ENCODE data around the gene WFIKKN2. TPM values are rescaled to one million over a fixed set of nuclear protein-coding genes. Genes with fewer than 3 reads are reported as not detected.
"Not testable (repeated sequence)": the region's sequence is repeated elsewhere in the genome, so short reads cannot be mapped to it uniquely, and the experiment has no call there.

WFIKKN2 gene
- total RNA-seq, 4 donors from 2014 or later, result 0.09 to 0.22 (median 0.20) TPM; not detected in 1

DNA sequence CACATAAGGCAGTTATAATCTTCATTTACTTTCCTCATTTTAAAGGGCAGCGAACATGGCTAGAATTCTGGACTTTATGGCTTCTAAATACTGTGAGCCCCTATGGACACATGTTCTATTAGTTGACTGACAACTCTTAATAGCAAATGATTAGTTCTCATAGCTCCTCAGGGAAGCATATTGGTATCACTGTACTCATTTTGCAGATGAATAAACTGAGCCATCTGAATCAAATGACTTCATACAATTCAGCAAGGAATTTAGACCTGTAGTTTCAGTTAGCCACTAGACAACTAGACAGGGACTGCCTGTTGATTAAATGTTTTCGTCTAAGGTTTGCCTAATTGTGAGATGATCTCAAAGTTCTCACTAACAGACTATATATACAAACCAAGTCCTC is 21.0 kb downstream of the WFIKKN2 start:
- ATAC-seq (no peak), DNase-seq (no peak)
- Histone ChIP-seq H3K4me1 (peaks cover 24 to 44% of the 10 kb centered on the region in 2 donors), H3K9me3 (no peaks in the 10 kb centered on the region), H3K27me3 (no peaks in the 10 kb centered on the region), H3K4me3 (no peak overlapping the region), H3K27ac (peak overlapping the region; percentile 88 to 95 (median 93)), H3K36me3 (no peaks in the 10 kb centered on the region)
- intact Hi-C loops (cut with DNase I; ENCODE audit: low total_unique reads), result loop anchor here (10.0 kb wide), 1 partner anchor 198 kb away; no protein-coding TSS in a partner anchor
- TF ChIP-seq, protein P1, sequence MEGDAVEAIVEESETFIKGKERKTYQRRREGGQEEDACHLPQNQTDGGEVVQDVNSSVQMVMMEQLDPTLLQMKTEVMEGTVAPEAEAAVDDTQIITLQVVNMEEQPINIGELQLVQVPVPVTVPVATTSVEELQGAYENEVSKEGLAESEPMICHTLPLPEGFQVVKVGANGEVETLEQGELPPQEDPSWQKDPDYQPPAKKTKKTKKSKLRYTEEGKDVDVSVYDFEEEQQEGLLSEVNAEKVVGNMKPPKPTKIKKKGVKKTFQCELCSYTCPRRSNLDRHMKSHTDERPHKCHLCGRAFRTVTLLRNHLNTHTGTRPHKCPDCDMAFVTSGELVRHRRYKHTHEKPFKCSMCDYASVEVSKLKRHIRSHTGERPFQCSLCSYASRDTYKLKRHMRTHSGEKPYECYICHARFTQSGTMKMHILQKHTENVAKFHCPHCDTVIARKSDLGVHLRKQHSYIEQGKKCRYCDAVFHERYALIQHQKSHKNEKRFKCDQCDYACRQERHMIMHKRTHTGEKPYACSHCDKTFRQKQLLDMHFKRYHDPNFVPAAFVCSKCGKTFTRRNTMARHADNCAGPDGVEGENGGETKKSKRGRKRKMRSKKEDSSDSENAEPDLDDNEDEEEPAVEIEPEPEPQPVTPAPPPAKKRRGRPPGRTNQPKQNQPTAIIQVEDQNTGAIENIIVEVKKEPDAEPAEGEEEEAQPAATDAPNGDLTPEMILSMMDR (IDR thresholded peaks at IDR 0.05 in 4 of 5, conservative IDR thresholded peaks at IDR 0.05 in 1 of 5), result no peak
- TF ChIP-seq POLR2A (IDR thresholded peaks at IDR 0.05), result no peak
- in situ Hi-C loops (cut with MboI; ENCODE audit: low sequenced_read_pairs in 4 of 4), result loop anchor here in 2 of 4 donors (25.0 kb wide), 1 partner anchor 306 kb away; the partner anchor contains the start of genes NME1 (in 2 of the 2) and NME2 (in 2 of the 2)

DNA sequence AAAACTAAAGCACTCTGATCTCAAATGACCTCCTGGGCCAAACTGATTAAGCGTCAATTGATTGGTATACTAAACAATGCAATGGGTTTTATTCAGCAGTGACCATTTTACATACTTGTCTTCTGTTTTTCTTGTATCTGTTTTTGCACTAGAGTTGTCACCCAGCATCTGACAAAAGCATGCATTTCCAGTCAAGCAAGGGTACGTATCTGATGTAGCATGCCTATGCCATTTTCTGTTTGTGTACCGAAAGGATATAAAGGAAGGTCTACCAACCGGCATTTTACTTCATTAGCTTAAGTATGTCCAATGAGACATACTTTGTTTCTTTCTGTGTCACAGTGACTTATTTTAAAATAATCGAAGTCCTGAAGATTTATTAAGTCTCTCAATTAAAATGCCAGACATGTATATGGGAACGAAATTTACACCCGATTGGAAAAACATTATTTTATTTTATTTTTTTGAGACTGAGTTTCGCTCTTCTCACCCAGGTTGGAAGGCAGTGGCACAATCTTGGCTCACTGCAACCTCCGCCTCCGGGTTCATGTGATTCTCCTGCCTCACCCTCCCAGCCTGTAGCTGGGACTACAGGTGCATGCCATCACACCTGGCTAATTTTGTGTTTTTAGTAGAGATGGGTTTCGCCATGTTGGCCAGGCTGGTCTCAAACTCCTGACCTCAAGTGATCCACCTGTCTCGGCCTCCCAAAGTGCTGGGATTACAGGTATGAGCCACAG is 23.3 kb downstream of the WFIKKN2 start:
- H3K4me3 ChIP-seq, result no peak overlapping the region
- in situ Hi-C loops (cut with MboI; ENCODE audit: low sequenced_read_pairs in 4 of 4) (loop anchor here in 2 of 4 donors (25.0 kb wide), 1 partner anchor 304 kb away; the partner anchor contains the start of genes NME1 (in 2 of the 2) and NME2 (in 2 of the 2)), intact Hi-C loops (cut with DNase I; ENCODE audit: low total_unique reads) (loop anchor here (10.0 kb wide), 1 partner anchor 196 kb away; no protein-coding TSS in a partner anchor)
- H3K27ac ChIP-seq, result peak overlapping the region; percentile 98 to 100 (median 99)
- no peak for DNase-seq
- peaks cover 0 to 20% of the 10 kb centered on the region in 2 donors for H3K36me3 ChIP-seq
- H3K27me3 ChIP-seq, result no peaks in the 10 kb centered on the region
- ATAC-seq, result no peak
- H3K9me3 ChIP-seq, result no peaks in the 10 kb centered on the region
- H3K4me1 ChIP-seq, result peaks cover 35 to 43% of the 10 kb centered on the region in 2 donors
- no peak for TF ChIP-seq POLR2A (IDR thresholded peaks at IDR 0.05)

DNA sequence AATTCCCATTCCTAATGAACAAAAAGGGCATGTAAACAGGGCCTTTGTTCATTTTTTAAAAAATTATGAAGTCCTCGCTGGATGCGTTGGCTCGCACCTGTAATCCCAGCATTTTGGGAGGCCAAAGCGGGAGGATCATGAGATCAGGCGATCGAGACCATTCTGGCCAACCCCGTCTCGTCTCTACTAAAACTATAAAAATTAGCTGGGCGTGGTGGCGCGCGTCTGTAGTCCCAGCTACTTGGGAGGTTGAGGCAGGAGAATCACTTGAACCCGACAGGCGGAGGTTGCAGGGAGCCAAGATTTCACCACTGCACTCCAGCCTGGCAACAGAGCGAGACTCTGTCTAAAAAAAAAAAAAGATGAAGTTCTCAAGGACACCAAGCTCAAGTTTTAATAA is 24.3 kb downstream of the WFIKKN2 start:
- intact Hi-C loops (cut with DNase I; ENCODE audit: low total_unique reads) (loop anchor here (10.0 kb wide), 2 partner anchors 195 to 695 kb away; partner anchors contain the start of gene SGCA), in situ Hi-C loops (cut with MboI; ENCODE audit: low sequenced_read_pairs in 4 of 4) (loop anchor here (5.0 to 25.0 kb wide), 4 partner anchors 93 to 303 kb away; partner anchors contain the start of genes NME1 (in 2 of the 4) and NME2 (in 2 of the 4))
- not testable (repeated sequence) for H3K4me3 ChIP-seq, H3K27me3 ChIP-seq, DNase-seq, ATAC-seq, H3K9me3 ChIP-seq
- H3K27ac ChIP-seq, result peak overlapping the region; percentile 98 to 100 (median 99)
- peaks cover 0 to 21% of the 10 kb centered on the region in 2 donors for H3K36me3 ChIP-seq
- H3K4me1 ChIP-seq, result peaks cover 38 to 45% of the 10 kb centered on the region in 2 donors

DNA sequence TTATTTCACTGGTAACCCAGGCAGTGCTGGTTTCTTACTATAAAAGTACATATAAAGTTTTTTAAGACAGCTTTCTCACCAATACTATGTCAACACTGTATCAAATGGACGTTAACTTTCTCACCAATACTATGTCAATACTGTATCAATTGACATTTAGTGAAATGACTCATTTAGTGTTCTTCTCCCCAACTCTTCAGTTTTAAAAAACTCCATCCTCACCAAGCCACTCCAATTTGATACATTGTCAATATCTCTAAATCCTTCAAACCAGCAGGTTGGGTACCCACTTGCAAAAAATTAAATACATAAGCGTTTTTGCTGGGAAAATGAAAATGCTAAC is 25.9 kb downstream of the WFIKKN2 start:
- no peaks in the 10 kb centered on the region for H3K9me3 ChIP-seq
- H3K36me3 ChIP-seq, result peaks cover 0 to 21% of the 10 kb centered on the region in 2 donors
- H3K27me3 ChIP-seq, result no peaks in the 10 kb centered on the region
- H3K27ac ChIP-seq, result peak overlapping the region; percentile 98 to 100 (median 99)
- intact Hi-C loops (cut with DNase I; ENCODE audit: low total_unique reads), result loop anchor here (10.0 kb wide), 1 partner anchor 697 kb away; the partner anchor contains the start of gene SGCA
- TF ChIP-seq POLR2A (IDR thresholded peaks at IDR 0.05), result no peak
- TF ChIP-seq, protein P1 (IDR thresholded peaks at IDR 0.05 in 4 of 5, conservative IDR thresholded peaks at IDR 0.05 in 1 of 5), result no peak
- H3K4me3 ChIP-seq, result no peak overlapping the region
- DNase-seq, result no peak
- no peak for ATAC-seq
- in situ Hi-C loops (cut with MboI; ENCODE audit: low sequenced_read_pairs in 4 of 4), result loop anchor here (5.0 to 25.0 kb wide), 4 partner anchors 91 to 301 kb away; partner anchors contain the start of genes NME1 (in 2 of the 4) and NME2 (in 2 of the 4)
- peaks cover 23 to 43% of the 10 kb centered on the region in 2 donors for H3K4me1 ChIP-seq

DNA sequence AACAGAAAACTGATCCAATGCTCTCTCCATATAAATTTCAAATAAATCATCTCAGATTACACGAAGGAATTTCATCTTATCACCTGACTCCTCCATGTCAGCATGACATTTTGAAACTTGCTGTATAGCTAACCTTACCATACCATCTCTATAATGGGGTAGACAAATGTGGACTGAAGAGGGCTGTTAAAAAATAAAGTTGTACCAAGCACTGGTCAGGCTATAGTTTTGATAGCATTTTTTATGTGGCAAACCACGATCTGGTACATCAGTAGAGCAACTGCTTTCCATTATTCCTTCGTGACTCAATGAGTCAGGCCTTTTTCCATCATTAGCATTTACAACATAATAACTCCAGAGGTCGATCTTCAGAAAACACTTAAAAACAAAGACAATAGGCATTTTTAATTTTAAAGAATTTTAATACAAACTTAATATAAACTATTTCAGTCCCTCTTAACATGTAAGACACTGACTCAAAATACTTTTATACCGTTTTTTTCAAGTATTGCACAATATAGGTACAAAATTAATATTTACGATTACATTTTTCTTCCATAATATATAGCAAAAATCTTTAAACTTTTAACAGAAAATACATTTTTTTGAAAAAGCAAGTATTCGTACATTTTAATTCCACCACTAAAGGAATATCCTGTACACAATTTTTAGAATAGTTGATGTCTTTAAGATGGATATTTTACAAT is 26.6 kb downstream of the WFIKKN2 start:
- in situ Hi-C loops (cut with MboI; ENCODE audit: low sequenced_read_pairs in 4 of 4), result loop anchor here (5.0 to 25.0 kb wide), 4 partner anchors 90 to 300 kb away; partner anchors contain the start of genes NME1 (in 2 of the 4) and NME2 (in 2 of the 4)
- no peak for ATAC-seq
- Histone ChIP-seq H3K27ac (peak overlapping the region; percentile 98 to 100 (median 99)), H3K4me3 (peak overlapping the region; percentile 66 to 98 (median 83)), H3K36me3 (peaks cover 0 to 21% of the 10 kb centered on the region in 2 donors), H3K4me1 (peaks cover 22 to 43% of the 10 kb centered on the region in 2 donors), H3K9me3 (no peaks in the 10 kb centered on the region), H3K27me3 (no peaks in the 10 kb centered on the region)
- DNase-seq, result no peak
- intact Hi-C loops (cut with DNase I; ENCODE audit: low total_unique reads), result loop anchor here (10.0 kb wide), 1 partner anchor 697 kb away; the partner anchor contains the start of gene SGCA
- no peak for TF ChIP-seq POLR2A (IDR thresholded peaks at IDR 0.05)
- TF ChIP-seq, protein P1 (IDR thresholded peaks at IDR 0.05 in 4 of 5, conservative IDR thresholded peaks at IDR 0.05 in 1 of 5), result no peak
